ENCODE results near the gene HOXD3. TPM values are rescaled to one million over a fixed set of nuclear protein-coding genes. Genes with fewer than 3 reads are reported as not detected.

HOXD3 gene
- polyA plus RNA-seq, 3 donors: not detected

DNA sequence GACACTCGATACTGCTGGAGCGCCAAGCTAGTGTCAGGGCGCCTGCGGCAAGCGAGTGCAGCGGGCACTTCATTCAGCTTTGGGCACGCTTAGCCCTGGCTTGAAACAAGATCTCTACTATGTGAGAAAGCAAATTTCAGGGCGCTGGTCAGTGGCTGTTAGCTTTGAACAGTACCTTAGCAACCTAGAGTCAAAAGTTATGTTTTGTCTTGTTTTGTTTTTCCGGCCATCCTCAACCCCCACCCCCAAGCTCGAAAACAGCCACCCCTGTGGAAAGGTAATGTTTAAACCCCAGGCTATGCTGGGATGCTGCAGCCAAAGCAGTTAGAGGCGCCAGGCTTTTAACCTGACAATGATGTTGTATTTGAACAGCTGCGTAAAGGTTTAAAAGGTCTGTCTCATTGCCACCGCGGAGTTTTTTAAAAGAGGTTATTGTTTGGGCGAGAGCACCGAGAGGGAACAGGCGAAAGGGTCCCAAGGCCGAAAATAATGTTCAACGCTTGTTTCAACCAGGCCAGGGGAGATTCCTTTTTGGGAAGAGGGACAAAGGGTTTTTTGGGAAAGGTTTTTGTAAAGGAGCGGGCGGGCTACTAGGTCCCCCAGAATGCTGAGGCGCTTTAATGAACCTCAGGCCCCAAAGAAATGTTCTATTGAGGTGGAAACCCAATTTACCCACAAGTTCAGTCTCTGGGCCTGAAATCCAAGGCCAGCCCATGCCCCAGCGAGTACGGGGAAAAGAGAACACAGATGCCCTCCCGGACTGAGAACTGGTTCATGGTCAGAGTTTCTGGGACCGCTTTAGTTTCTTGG, 42.8 kb upstream of the HOXD3 start:
- no peak overlapping the region for H3K27ac Mint-ChIP-seq
- Histone ChIP-seq H3K4me2 (replicated peaks; ENCODE audit: extremely low read depth, low read length, poor library complexity, severe bottlenecking) (no peak overlapping the region), H3K9ac (ENCODE audit: insufficient read depth, low read length, poor library complexity, severe bottlenecking) (no peak overlapping the region), H2AFZ (ENCODE audit: insufficient read depth, low read depth, low read length, poor library complexity, severe bottlenecking) (no peak overlapping the region), H3K27ac (ENCODE audit: low read depth in 1 of 2, low read length in 2 of 2) (no peak overlapping the region), H3K4me1 (ENCODE audit: control insufficient read depth in 1 of 2, insufficient read depth in 2 of 2, low read length in 2 of 2) (no peaks in the 10 kb centered on the region), H3K79me2 (ENCODE audit: insufficient read depth, low read length) (no peaks in the 10 kb centered on the region), H4K20me1 (ENCODE audit: insufficient read depth, low read length) (no peaks in the 10 kb centered on the region), H3K4me3 (replicated peaks in 1 of 3; ENCODE audit: low read depth in 2 of 3, low read length in 3 of 3) (no peak overlapping the region), H3K27me3 (ENCODE audit: control insufficient read depth in 2 of 2, insufficient read depth in 2 of 2, low read length in 2 of 2) (peaks cover 96 to 100% of the 10 kb centered on the region in 2 donors), H3K9me3 (replicated peaks in 1 of 2; ENCODE audit: control insufficient read depth in 1 of 2, insufficient read depth in 1 of 2, low read length in 2 of 2) (peaks cover 13 to 78% of the 10 kb centered on the region in 2 donors), H3K36me3 (replicated peaks in 1 of 2; ENCODE audit: control insufficient read depth in 1 of 2, insufficient read depth in 2 of 2, low read length in 2 of 2) (no peaks in the 10 kb centered on the region)
- H3K4me1 Mint-ChIP-seq: peaks cover 13% of the 10 kb centered on the region
- peaks cover 4 to 57% (median 32%) of the 10 kb centered on the region in 7 donors for H3K9me3 Mint-ChIP-seq
- H3K4me3 Mint-ChIP-seq: peak overlapping the region in 1 of 2 donors; percentile 73
- WGBS (ENCODE audit: insufficient coverage): 12% methylated on average over 18 of the region's 26 CpGs
- intact Hi-C loops (cut with micrococcal nuclease): loop anchor here in 1 of 2 donors (5.0 kb wide), 1 partner anchor 37 kb away; no protein-coding TSS in a partner anchor
- H3K27me3 Mint-ChIP-seq (ENCODE audit: low read depth in 3 of 3): peaks cover 99% of the 10 kb centered on the region in 3 donors
- H3K36me3 Mint-ChIP-seq: peaks cover 2 to 12% of the 10 kb centered on the region in 2 donors
- no peak for DNase-seq
- TF ChIP-seq, protein P1, sequence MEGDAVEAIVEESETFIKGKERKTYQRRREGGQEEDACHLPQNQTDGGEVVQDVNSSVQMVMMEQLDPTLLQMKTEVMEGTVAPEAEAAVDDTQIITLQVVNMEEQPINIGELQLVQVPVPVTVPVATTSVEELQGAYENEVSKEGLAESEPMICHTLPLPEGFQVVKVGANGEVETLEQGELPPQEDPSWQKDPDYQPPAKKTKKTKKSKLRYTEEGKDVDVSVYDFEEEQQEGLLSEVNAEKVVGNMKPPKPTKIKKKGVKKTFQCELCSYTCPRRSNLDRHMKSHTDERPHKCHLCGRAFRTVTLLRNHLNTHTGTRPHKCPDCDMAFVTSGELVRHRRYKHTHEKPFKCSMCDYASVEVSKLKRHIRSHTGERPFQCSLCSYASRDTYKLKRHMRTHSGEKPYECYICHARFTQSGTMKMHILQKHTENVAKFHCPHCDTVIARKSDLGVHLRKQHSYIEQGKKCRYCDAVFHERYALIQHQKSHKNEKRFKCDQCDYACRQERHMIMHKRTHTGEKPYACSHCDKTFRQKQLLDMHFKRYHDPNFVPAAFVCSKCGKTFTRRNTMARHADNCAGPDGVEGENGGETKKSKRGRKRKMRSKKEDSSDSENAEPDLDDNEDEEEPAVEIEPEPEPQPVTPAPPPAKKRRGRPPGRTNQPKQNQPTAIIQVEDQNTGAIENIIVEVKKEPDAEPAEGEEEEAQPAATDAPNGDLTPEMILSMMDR (IDR thresholded peaks at IDR 0.05): no peak

DNA sequence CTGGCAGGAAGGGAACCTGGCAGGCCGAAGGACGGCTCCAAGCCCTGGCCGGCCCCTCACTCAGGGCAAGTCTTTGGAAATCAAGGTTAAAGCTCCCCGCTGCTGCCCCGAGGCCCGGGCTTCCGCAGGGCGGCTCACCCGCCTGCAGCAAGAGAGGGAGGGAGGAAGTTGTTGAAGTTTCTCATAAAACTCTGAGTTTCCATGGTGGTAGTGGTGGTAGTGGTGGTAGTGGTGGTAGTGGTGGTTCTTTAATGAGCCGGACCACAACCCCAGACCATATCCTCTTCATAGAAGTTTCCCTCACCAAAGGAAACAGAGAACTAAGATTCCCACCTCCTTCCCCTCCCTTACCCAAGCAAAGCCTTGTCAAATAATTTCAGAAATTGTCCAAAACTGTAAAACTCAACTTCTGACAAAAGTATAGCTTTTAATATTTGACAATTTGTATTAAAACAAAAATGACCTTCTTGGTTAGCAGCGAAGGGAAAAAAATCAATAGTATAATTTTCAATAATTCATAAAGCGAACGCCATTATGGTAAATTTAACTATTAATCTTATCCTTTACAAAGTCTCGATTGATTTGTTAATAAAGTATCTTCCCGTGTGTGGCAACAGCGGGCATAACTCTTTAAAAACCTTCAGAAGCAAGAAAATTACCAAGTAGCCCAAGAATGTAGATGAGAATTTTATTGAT, 42.0 kb upstream of the HOXD3 start:
- WGBS (ENCODE audit: insufficient coverage): 3% methylated on average over 9 of the region's 16 CpGs
- Histone ChIP-seq H4K20me1 (ENCODE audit: insufficient read depth, low read length) (no peaks in the 10 kb centered on the region), H3K9me3 (replicated peaks in 1 of 2; ENCODE audit: control insufficient read depth in 1 of 2, insufficient read depth in 1 of 2, low read length in 2 of 2) (peaks cover 13 to 75% of the 10 kb centered on the region in 2 donors), H3K36me3 (replicated peaks in 1 of 2; ENCODE audit: control insufficient read depth in 1 of 2, insufficient read depth in 2 of 2, low read length in 2 of 2) (no peaks in the 10 kb centered on the region), H3K27me3 (ENCODE audit: control insufficient read depth in 2 of 2, insufficient read depth in 2 of 2, low read length in 2 of 2) (peaks cover 96 to 100% of the 10 kb centered on the region in 2 donors), H3K4me2 (replicated peaks; ENCODE audit: extremely low read depth, low read length, poor library complexity, severe bottlenecking) (no peak overlapping the region), H3K27ac (ENCODE audit: low read depth in 1 of 2, low read length in 2 of 2) (no peak overlapping the region), H2AFZ (ENCODE audit: insufficient read depth, low read depth, low read length, poor library complexity, severe bottlenecking) (no peak overlapping the region), H3K4me1 (ENCODE audit: control insufficient read depth in 1 of 2, insufficient read depth in 2 of 2, low read length in 2 of 2) (no peaks in the 10 kb centered on the region), H3K79me2 (ENCODE audit: insufficient read depth, low read length) (no peaks in the 10 kb centered on the region), H3K4me3 (replicated peaks in 1 of 3; ENCODE audit: low read depth in 2 of 3, low read length in 3 of 3) (no peak overlapping the region), H3K9ac (ENCODE audit: insufficient read depth, low read length, poor library complexity, severe bottlenecking) (no peak overlapping the region)
- Mint-ChIP-seq H3K27ac (no peak overlapping the region), H3K36me3 (peaks cover 2 to 11% of the 10 kb centered on the region in 2 donors), H3K9me3 (peaks cover 4 to 51% (median 31%) of the 10 kb centered on the region in 7 donors), H3K4me1 (peaks cover 13% of the 10 kb centered on the region), H3K4me3 (peak overlapping the region in 1 of 2 donors; percentile 80), H3K27me3 (ENCODE audit: low read depth in 3 of 3) (peaks cover 95 to 99% (median 97%) of the 10 kb centered on the region in 3 donors)
- intact Hi-C loops (cut with micrococcal nuclease): loop anchor here in 1 of 2 donors (5.0 kb wide), 1 partner anchor 38 kb away; no protein-coding TSS in a partner anchor
- TF ChIP-seq, protein P1 (IDR thresholded peaks at IDR 0.05): no peak
- no peak for DNase-seq

All from CD14-positive monocyte (primary cell).